Nephron progenitor cell (in vitro differentiated cells): ENCODE measurements around the gene ZHX3.

ENCODE experiments used
- DNase-seq: peaks from one replicate; pipeline ENCODE4 v3.0.0; 2021
- H3K27ac Mint-ChIP-seq: 2 replicates; pipeline ENCODE4 v1.8.0; 2021; ENCODE audit warnings: mild to moderate bottlenecking, moderate library complexity, mixed read lengths
- H3K27me3 Mint-ChIP-seq: 2 replicates; pipeline ENCODE4 v1.8.0; 2021; ENCODE audit warnings: mild to moderate bottlenecking, low read depth, mixed read lengths; ENCODE audit not compliant: poor library complexity
- H3K36me3 Mint-ChIP-seq: 2 replicates; pipeline ENCODE4 v1.8.0; 2021; ENCODE audit warnings: low read depth, mixed read lengths
- H3K4me1 Mint-ChIP-seq: 2 replicates; pipeline ENCODE4 v1.8.0; 2021; ENCODE audit warnings: mixed read lengths
- H3K4me3 Mint-ChIP-seq: 2 replicates; pipeline ENCODE4 v1.8.0; 2021; ENCODE audit warnings: mild to moderate bottlenecking, moderate library complexity, mixed read lengths
- H3K9me3 Mint-ChIP-seq: 2 replicates; pipeline ENCODE4 v1.8.0; 2021; ENCODE audit warnings: mild to moderate bottlenecking, moderate library complexity, mixed read lengths
- CTCF ChIP-seq: fragments of 200-600 bp; sonication (generic); IDR thresholded peaks from 2 replicates; pipeline ENCODE4 v1.5.0; 2021; ENCODE audit warnings: antibody characterized with exemption

The ZHX3 gene

GRCh38 chr20:41218466-41218865 lies 99.1 kb downstream of the ZHX3 start:
- DNase-seq: no peak
- H3K9me3 Mint-ChIP-seq: no peaks in the 10 kb centered on the region
- H3K4me1 Mint-ChIP-seq: peaks cover 19% of the 10 kb centered on the region
- H3K27ac Mint-ChIP-seq: no peak overlapping the region
- H3K27me3 Mint-ChIP-seq: no peaks in the 10 kb centered on the region
- H3K36me3 Mint-ChIP-seq: no peaks in the 10 kb centered on the region
- no peak for TF ChIP-seq CTCF
- no peak overlapping the region for H3K4me3 Mint-ChIP-seq

GRCh38 chr20:41217422-41217821 lies 100.1 kb downstream of the ZHX3 start:
- peaks cover 3% of the 10 kb centered on the region for H3K27me3 Mint-ChIP-seq
- H3K9me3 Mint-ChIP-seq: no peaks in the 10 kb centered on the region
- no peaks in the 10 kb centered on the region for H3K36me3 Mint-ChIP-seq
- peaks cover 11% of the 10 kb centered on the region for H3K4me1 Mint-ChIP-seq
- H3K27ac Mint-ChIP-seq: no peak overlapping the region
- TF ChIP-seq CTCF: no peak
- no peak overlapping the region for H3K4me3 Mint-ChIP-seq
- DNase-seq: no peak

GRCh38 chr20:41214666-41215065 lies 102.9 kb downstream of the ZHX3 start:
- Mint-ChIP-seq H3K4me3 (no peak overlapping the region), H3K36me3 (no peaks in the 10 kb centered on the region), H3K27ac (no peak overlapping the region), H3K27me3 (peaks cover 3% of the 10 kb centered on the region), H3K9me3 (no peaks in the 10 kb centered on the region), H3K4me1 (no peaks in the 10 kb centered on the region)
- no peak for DNase-seq
- TF ChIP-seq CTCF: no peak

- Mint-ChIP-seq H3K27ac (no peak overlapping the region), H3K9me3 (peaks cover 2% of the 10 kb centered on the region), H3K27me3 (peaks cover 3% of the 10 kb centered on the region), H3K4me1 (no peaks in the 10 kb centered on the region), H3K4me3 (no peak overlapping the region), H3K36me3 (no peaks in the 10 kb centered on the region)
- no peak for DNase-seq
- TF ChIP-seq CTCF: no peak
These were observed 103.3 kb downstream of the ZHX3 start for GRCh38 chr20:41214202-41214601.

GRCh38 chr20:41213150-41213820 lies 104.2 kb downstream of the ZHX3 start:
- DNase-seq: no peak

More at GRCh38 chr20:41213150-41213820, 104.2 kb downstream of the ZHX3 start:
- no peak for TF ChIP-seq CTCF
- Mint-ChIP-seq H3K4me3 (no peak overlapping the region), H3K36me3 (no peaks in the 10 kb centered on the region), H3K4me1 (no peaks in the 10 kb centered on the region), H3K9me3 (peaks cover 4% of the 10 kb centered on the region), H3K27me3 (peaks cover 3% of the 10 kb centered on the region), H3K27ac (no peak overlapping the region)
